Hematopoietic multipotent progenitor cell (in vitro differentiated cells): ENCODE results near the gene SRI. TPM values are rescaled to one million over a fixed set of nuclear protein-coding genes. Genes with fewer than 3 reads are reported as not detected.
A peak's percentile ranks its signal among the peaks of the same experiment; 100 is the strongest.

Experiments used
- DNase-seq, 3 donors: peaks; one replicate each; pipeline ENCODE4 v3.0.0-alpha.2; 2011 to 2015; ENCODE audit warnings: low read depth in 2 of 3, low spot score in 2 of 3
- total RNA-seq: library from RNA; depleted of rRNA; stranded (reverse); fragments of >200 nt; gene quantifications from one replicate; pipeline ENCODE4 v1.2.3, GENCODE V29; 2012

SRI gene
- total RNA-seq, 1 donor = 52.0 TPM

DNA sequence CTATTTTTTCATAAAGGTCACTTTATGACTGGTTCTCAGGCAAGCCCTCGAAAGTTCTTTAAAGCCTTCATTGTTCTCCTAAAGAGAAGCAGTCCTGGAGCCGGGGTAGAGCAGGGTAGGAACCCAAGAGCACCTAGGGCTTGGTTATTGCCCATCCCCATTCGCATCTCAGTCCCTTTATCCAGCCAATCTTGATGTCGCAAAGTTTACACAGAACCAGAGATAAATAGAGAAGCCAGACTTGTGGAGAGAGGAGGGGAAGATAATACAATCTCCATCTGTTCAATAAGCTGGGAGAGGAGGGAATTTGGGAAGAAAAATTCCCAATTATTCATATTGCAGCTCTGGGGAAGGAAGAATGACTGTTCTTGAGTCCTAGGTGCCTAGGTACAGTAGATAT is 6.4 kb upstream of the SRI start:
- DNase-seq = no peak

DNA sequence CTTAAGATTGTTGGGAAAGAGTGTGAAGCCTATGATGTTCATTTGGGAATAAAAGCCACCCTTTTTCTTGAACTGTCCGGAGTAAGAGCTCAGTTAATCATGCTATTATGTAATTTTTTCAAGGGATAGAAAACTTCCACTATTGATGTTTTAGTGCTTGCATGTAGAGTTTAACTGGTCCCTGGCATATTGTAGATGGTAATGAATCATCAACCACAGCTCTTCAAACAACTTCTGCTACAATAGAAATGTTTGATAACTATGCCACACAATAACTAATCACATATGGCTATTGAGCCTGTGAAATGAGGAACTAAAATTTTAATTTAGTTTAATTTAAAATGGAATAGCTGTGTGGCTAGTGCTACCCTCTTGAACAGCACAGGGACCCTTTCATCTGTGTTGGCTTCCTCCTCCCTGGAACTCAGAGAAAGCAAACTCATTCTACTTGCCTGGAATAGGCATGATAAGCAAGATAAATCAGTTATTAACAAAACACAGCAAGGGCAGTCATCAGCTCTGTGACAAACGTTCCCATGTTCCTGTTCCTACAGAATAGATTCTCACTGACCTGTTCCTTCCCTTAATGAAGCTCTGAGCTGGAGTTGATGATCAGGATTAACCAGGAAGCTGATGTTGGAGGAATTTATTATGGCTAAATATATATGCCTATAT is 4.9 kb upstream of the SRI start:
- DNase-seq = peak in 2 of 3 donors; percentile 33 to 74

DNA sequence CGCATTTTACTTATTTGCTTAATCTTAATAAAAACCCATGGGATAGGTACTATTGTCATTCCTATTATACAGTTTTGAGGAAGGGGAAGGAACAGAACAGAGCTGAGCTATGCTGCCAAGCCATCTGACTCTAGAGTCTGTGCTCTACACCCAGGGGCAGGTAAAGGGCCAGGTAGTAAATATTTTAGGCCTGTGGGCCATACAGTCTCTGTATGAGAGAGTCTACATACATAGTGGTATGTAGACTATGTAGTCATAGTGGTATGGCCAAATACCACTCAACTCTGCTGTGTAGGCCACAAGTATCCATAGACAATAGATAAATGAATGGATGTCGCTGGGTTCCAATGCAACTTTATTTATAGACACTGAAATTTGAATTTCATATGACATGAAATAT is 3.4 kb upstream of the SRI start:
- DNase-seq = no peak

GRCh38 chr7:88218836-88219605 is 817 bp downstream of the SRI start:
- DNase-seq = peak in 2 of 3 donors; percentile 58 to 71

- no peak for DNase-seq
These were observed 1.5 kb downstream of the SRI start for GRCh38 chr7:88218429-88218745.

DNA sequence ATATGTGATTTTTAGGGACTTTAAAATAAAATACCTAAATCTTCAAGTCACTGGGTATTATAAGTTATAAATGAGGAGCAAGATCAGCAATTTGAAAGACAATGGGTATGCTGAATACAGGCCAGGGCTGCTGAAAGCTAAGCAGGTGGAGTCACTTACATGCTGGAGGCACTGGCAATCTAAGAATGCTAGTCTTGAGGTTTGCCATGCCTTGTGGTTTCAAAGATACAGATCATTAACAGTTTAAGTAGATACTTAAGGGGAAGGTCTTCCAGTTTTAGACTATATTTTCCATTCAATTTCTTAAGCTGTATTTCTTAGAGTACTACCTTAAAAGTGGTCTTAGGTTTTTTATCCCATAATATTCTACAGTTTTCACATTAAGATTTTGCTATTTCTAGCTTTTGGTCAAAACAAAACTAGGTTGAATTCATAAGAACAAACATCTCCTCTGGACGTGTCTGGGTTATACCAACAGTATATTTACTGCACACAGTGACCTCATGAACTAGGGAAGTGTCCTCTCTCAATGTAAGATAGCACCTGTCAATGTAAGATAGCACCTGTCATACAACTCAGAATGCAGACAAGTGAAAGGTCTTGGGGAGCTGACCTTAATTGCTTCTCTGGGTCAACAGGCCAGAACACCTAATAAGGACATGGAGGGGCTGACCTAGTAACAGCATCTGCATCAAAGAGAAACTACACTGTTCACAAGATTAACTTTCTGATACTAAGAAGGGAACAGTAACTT is 2.0 kb downstream of the SRI start:
- peak in 2 of 3 donors; percentile 18 to 49 for DNase-seq

DNA sequence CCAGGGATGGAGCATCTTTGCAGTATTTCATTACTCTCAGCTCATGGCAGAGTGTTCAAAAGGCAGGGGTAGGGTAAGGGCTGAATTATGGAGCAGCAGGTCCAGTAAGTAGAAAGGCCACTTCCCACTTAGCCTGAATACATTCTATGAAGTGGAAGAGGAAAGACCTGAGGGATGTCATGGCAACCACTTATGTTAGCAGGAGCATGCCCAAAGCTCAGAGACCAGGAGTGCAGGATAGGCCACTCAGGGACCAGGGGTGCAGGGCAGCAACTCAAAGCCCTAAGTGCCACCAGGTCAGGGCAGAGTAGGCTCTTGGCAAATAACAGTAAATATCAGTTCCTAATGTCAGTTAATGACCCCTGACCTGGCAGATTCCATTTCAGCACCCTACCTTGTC is 3.6 kb downstream of the SRI start:
- DNase-seq = no peak

- DNase-seq = no peak
These were observed 4.5 kb downstream of the SRI start for GRCh38 chr7:88215295-88215694.

GRCh38 chr7:88214456-88214855 is 5.4 kb downstream of the SRI start:
- DNase-seq = no peak

- DNase-seq = no peak
These were observed 6.9 kb downstream of the SRI start for GRCh38 chr7:88212918-88213317.

DNA sequence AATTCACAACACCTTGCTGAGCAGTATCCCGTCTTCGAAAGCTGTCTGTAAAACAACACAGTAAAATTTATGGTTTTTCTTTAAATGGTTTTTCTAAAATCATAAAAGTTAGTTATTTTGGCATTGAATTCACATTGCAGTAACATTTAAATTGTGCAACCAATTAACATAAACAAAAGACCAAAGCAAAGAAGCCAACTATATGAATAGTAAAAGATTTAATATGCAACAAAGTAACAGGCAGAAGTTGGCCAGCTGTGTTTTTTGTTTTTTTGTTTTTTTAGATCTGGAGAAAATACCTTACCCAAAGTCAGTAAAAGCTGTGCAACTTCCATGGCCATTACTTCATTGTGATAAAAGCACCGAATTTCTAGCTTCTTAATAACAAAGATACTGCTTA is 11.3 kb downstream of the SRI start:
- no peak for DNase-seq

DNA sequence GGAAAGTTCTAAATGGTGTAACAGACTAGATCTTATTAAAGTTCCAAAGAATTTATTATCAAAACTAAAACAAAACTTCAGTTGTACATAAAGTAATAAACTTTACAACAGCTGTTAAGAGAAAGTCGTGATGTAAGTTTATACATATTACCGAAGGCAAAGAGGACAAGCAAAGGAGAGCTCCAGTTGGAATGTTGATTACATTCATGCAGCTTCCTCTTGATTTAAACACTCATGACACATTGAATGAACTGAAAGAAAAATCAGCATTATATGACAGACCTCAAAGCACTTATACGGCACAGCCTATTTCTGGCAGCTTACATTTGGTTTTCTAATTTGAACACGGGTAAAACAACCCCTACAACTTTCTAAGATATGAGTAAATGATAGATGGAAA is 13.6 kb downstream of the SRI start:
- no peak for DNase-seq

- no peak for DNase-seq
These were observed 14.7 kb downstream of the SRI start for GRCh38 chr7:88205179-88205578.

DNA sequence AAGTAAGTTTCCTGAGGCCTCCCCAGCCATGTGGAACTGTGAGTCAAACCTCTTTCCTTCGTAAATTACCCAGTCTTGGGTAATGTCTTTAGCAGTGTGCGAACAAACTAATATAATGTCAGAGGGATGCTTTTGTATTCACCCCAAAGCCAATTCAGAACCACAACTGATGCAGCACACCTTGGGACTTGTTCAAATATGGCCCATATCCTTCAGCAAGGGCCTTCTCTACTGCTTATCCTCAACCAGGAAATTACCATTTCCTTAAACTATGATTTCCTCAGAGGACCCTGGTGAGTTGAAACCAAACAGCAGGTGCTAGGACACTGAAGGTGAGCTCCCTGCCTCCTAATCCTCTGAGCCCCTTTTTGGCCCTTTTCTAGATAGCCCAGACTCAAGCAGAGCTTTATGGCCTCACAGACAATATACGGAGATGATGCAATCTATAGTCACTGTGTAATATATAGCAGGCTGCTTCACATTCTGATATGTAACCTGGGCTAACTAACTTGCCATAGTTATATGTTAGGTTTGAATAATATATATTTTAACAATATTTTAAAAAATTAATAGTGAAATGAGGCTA is 15.2 kb downstream of the SRI start:
- DNase-seq = no peak

DNA sequence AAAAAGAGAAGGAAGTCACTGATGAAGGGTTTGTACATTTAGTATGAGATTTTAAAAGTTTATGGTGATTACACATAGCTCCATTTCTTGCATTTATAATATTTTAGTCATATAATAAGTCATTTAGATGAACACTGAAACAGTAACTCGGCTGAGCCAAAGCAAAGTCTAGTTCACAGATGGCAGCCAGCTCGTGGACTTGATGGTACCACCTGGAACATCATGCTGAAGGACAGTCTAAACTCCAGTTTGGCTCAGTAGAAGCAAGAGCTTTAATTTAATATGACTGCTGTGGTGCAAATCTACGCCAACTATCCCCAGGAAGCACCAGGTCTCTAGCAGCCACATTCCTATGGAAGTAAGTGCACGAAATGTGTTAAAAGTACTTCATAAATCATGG is 16.4 kb downstream of the SRI start:
- DNase-seq = no peak

GRCh38 chr7:88202799-88203198 is 17.0 kb downstream of the SRI start:
- no peak for DNase-seq

DNA sequence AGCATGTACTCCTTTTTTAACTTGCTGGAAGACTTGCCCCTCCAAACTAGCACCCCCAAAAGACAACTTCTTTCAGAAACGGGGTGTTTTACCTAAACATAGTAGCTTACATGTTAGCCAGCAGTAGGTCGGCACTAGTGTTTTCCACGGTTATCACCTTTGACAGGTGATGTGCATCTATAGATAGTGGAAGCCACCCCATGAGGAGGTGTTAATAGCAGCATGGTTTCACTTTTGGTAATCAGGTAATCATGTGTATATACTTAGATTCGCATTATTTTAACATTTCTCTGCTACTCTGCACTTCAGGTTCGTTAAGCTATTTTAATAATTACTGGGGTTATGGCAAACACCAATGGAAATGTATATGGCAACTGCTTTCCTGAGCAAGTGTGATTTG is 17.6 kb downstream of the SRI start:
- DNase-seq = no peak

GRCh38 chr7:88201305-88201704 is 18.5 kb downstream of the SRI start:
- no peak for DNase-seq

GRCh38 chr7:88200789-88201188 is 19.0 kb downstream of the SRI start:
- DNase-seq = no peak

DNA sequence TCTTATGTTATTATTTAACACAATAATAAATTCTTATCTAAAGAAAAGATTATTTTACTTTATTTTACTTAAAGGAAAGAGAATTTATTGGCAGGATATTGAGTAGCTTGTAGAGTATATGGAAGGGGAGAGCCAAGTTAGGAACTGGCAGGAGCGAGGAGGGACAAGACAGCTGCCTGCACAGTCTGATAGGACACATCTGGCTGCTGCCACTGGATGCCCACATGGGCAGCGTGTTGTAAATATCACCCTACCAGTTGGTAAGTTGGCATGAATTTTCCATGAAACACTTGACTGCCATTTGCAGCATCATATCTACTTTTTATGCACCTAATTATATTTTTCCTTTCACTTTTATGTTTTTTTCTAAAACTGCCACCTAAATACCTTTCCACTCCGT is 19.6 kb downstream of the SRI start:
- DNase-seq = no peak

DNA sequence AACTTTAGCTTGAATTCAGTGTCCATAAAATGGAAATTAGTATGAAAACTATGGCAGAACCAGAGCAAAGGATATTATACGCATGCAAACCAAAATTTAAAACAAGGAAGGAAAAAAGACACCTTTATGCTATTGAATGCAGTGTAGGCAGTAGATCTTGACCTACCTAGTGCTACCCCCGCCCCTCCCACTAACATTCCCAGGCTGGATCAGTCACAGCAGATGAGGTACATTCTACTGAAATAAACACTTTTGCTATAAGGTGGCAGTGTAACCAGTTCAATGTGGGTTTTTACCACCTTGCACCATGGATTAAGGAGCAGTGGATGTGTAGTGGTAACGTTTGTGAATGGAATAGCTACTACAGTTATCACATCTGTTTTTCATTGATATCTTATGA is 27.9 kb downstream of the SRI start:
- DNase-seq = no peak

GRCh38 chr7:88185650-88186049 is 34.2 kb downstream of the SRI start:
- no peak for DNase-seq
